ENCODE measurements around the gene ANAPC13. TPM values are rescaled to one million over a fixed set of nuclear protein-coding genes. Genes with fewer than 3 reads are reported as not detected.

The ANAPC13 gene
- total RNA-seq, 5 donors from 2014 or later (not counting 1 experiment from before 2014, with no cell fraction given) = 20.7 to 31.8 (median 22.6) TPM

GRCh38 chr3:134481166-134481565 is 4.6 kb downstream of the ANAPC13 start:
- no peaks in the 10 kb centered on the region for H3K9me3 Mint-ChIP-seq
- Histone ChIP-seq H3K36me3 (ENCODE audit: control insufficient read depth in 2 of 2, extremely low read depth in 1 of 2, insufficient read depth in 1 of 2, low read length in 1 of 2) (peaks cover 3 to 64% of the 10 kb centered on the region in 2 donors), H3K27ac (ENCODE audit: low read length) (no peak overlapping the region), H3K4me1 (ENCODE audit: control insufficient read depth in 1 of 2, extremely low read depth in 1 of 2, insufficient read depth in 2 of 2, low read length in 2 of 2) (peaks cover 9 to 21% of the 10 kb centered on the region in 2 experiments), H3K4me3 (ENCODE audit: control insufficient read depth in 1 of 2, extremely low read depth in 1 of 2, low read length in 1 of 2) (no peak overlapping the region), H3K27me3 (replicated peaks in 1 of 2; ENCODE audit: control insufficient read depth in 2 of 2, extremely low read depth in 1 of 2, insufficient read depth in 2 of 2, low read length in 1 of 2) (no peaks in the 10 kb centered on the region), H3K9me3 (no peaks in the 10 kb centered on the region)
- ChIA-PET CTCF (interaction anchor here (0.6 to 1.0 kb wide), 2 partner anchors 10 to 75 kb away, joined by 3 read pairs; no protein-coding TSS in a partner anchor), POLR2A (no interaction called here)
- no peak overlapping the region for H3K4me3 Mint-ChIP-seq
- H3K27ac Mint-ChIP-seq = no peak overlapping the region
- DNase-seq (no peak), ATAC-seq (replicated peaks in 1 of 4) (no peak)
- peaks cover 23 to 28% (median 28%) of the 10 kb centered on the region in 3 donors for H3K4me1 Mint-ChIP-seq
- peaks cover 47% of the 10 kb centered on the region for H3K36me3 Mint-ChIP-seq
- no peaks in the 10 kb centered on the region for H3K27me3 Mint-ChIP-seq
- WGBS (ENCODE audit: insufficient coverage) = no CpG with 5 or more reads among the region's 1 CpG

GRCh38 chr3:134480546-134480945 is 5.2 kb downstream of the ANAPC13 start:
- Mint-ChIP-seq H3K4me1 (peaks cover 23 to 28% (median 28%) of the 10 kb centered on the region in 3 donors), H3K27me3 (no peaks in the 10 kb centered on the region), H3K36me3 (peaks cover 47% of the 10 kb centered on the region), H3K4me3 (no peak overlapping the region), H3K9me3 (no peaks in the 10 kb centered on the region), H3K27ac (no peak overlapping the region)
- Histone ChIP-seq H3K27ac (ENCODE audit: low read length) (no peak overlapping the region), H3K4me3 (ENCODE audit: control insufficient read depth in 1 of 2, extremely low read depth in 1 of 2, low read length in 1 of 2) (no peak overlapping the region), H3K27me3 (replicated peaks in 1 of 2; ENCODE audit: control insufficient read depth in 2 of 2, extremely low read depth in 1 of 2, insufficient read depth in 2 of 2, low read length in 1 of 2) (no peaks in the 10 kb centered on the region), H3K4me1 (ENCODE audit: control insufficient read depth in 1 of 2, extremely low read depth in 1 of 2, insufficient read depth in 2 of 2, low read length in 2 of 2) (peaks cover 9 to 21% of the 10 kb centered on the region in 2 experiments), H3K9me3 (no peaks in the 10 kb centered on the region), H3K36me3 (ENCODE audit: control insufficient read depth in 2 of 2, extremely low read depth in 1 of 2, insufficient read depth in 1 of 2, low read length in 1 of 2) (peaks cover 3 to 65% of the 10 kb centered on the region in 2 donors)
- POLR2A ChIA-PET = no interaction called here
- CTCF ChIA-PET = interaction anchor here (0.6 to 1.0 kb wide), 5 partner anchors 11 to 1036 kb away, joined by 3 read pairs; no protein-coding TSS in a partner anchor
- no peak for DNase-seq
- WGBS (ENCODE audit: insufficient coverage) = 100% methylated on average over 2 of the region's 3 CpGs
- no peak for ATAC-seq (replicated peaks in 1 of 4)

- ATAC-seq (replicated peaks in 1 of 4) (no peak), DNase-seq (no peak)
- Histone ChIP-seq H3K27ac (ENCODE audit: low read length) (no peak overlapping the region), H3K9me3 (no peaks in the 10 kb centered on the region), H3K36me3 (ENCODE audit: control insufficient read depth in 2 of 2, extremely low read depth in 1 of 2, insufficient read depth in 1 of 2, low read length in 1 of 2) (peaks cover 3 to 65% of the 10 kb centered on the region in 2 donors), H3K4me1 (ENCODE audit: control insufficient read depth in 1 of 2, extremely low read depth in 1 of 2, insufficient read depth in 2 of 2, low read length in 2 of 2) (peaks cover 0 to 3% of the 10 kb centered on the region in 2 experiments), H3K27me3 (replicated peaks in 1 of 2; ENCODE audit: control insufficient read depth in 2 of 2, extremely low read depth in 1 of 2, insufficient read depth in 2 of 2, low read length in 1 of 2) (no peaks in the 10 kb centered on the region), H3K4me3 (ENCODE audit: control insufficient read depth in 1 of 2, extremely low read depth in 1 of 2, low read length in 1 of 2) (no peak overlapping the region)
- Mint-ChIP-seq H3K36me3 (peaks cover 47% of the 10 kb centered on the region), H3K27me3 (no peaks in the 10 kb centered on the region), H3K4me3 (no peak overlapping the region), H3K4me1 (peaks cover 6 to 12% (median 7%) of the 10 kb centered on the region in 3 donors), H3K9me3 (no peaks in the 10 kb centered on the region), H3K27ac (no peak overlapping the region)
- ChIA-PET CTCF (interaction anchor here (0.5 to 2.5 kb wide), 13 partner anchors 8 to 277 kb away, joined by 3 to 15 read pairs (median 4); partner anchors contain the start of genes ANAPC13 (in 1 of the 2) and CEP63 (in 1 of the 2)), POLR2A (no interaction called here)
- no CpG with 5 or more reads among the region's 2 CpGs for WGBS (ENCODE audit: insufficient coverage)
Observed at GRCh38 chr3:134477938-134478337, 7.8 kb downstream of the ANAPC13 start.

- no peak overlapping the region for H3K4me3 Mint-ChIP-seq
- H3K27ac ChIP-seq (ENCODE audit: low read length) = no peak overlapping the region
- peaks cover 39% of the 10 kb centered on the region for H3K36me3 Mint-ChIP-seq
- no peaks in the 10 kb centered on the region for H3K27me3 ChIP-seq (replicated peaks in 1 of 2; ENCODE audit: control insufficient read depth in 2 of 2, extremely low read depth in 1 of 2, insufficient read depth in 2 of 2, low read length in 1 of 2)
- peaks cover 0 to 3% of the 10 kb centered on the region in 2 experiments for H3K4me1 ChIP-seq (ENCODE audit: control insufficient read depth in 1 of 2, extremely low read depth in 1 of 2, insufficient read depth in 2 of 2, low read length in 2 of 2)
- no peaks in the 10 kb centered on the region for H3K27me3 Mint-ChIP-seq
- ChIA-PET POLR2A (no interaction called here), CTCF (interaction anchor here (0.6 to 2.5 kb wide), 15 partner anchors 9 to 276 kb away, joined by 3 to 15 read pairs (median 5); partner anchors contain the start of genes ANAPC13 (in 1 of the 2) and CEP63 (in 1 of the 2))
- no peak overlapping the region for H3K4me3 ChIP-seq (ENCODE audit: control insufficient read depth in 1 of 2, extremely low read depth in 1 of 2, low read length in 1 of 2)
- peaks cover 0 to 6% (median 3%) of the 10 kb centered on the region in 3 donors for H3K4me1 Mint-ChIP-seq
- H3K9me3 ChIP-seq = no peaks in the 10 kb centered on the region
- DNase-seq (no peak), ATAC-seq (replicated peaks in 1 of 4) (no peak)
- peaks cover 3 to 58% of the 10 kb centered on the region in 2 donors for H3K36me3 ChIP-seq (ENCODE audit: control insufficient read depth in 2 of 2, extremely low read depth in 1 of 2, insufficient read depth in 1 of 2, low read length in 1 of 2)
- WGBS (ENCODE audit: insufficient coverage) = 100% methylated on average over 2 of the region's 6 CpGs
- no peaks in the 10 kb centered on the region for H3K9me3 Mint-ChIP-seq
- H3K27ac Mint-ChIP-seq = no peak overlapping the region
Observed at GRCh38 chr3:134477002-134477401, 8.8 kb downstream of the ANAPC13 start.

- 100% methylated on average over 1 of the region's 4 CpGs for WGBS (ENCODE audit: insufficient coverage)
- POLR2A ChIA-PET = no interaction called here
- H3K36me3 ChIP-seq (ENCODE audit: control insufficient read depth in 2 of 2, extremely low read depth in 1 of 2, insufficient read depth in 1 of 2, low read length in 1 of 2) = peaks cover 3 to 52% of the 10 kb centered on the region in 2 donors
- H3K9me3 ChIP-seq = no peaks in the 10 kb centered on the region
- DNase-seq = no peak
- no peaks in the 10 kb centered on the region for H3K27me3 Mint-ChIP-seq
- H3K27me3 ChIP-seq (replicated peaks in 1 of 2; ENCODE audit: control insufficient read depth in 2 of 2, extremely low read depth in 1 of 2, insufficient read depth in 2 of 2, low read length in 1 of 2) = no peaks in the 10 kb centered on the region
- H3K4me1 ChIP-seq (ENCODE audit: control insufficient read depth in 1 of 2, extremely low read depth in 1 of 2, insufficient read depth in 2 of 2, low read length in 2 of 2) = peaks cover 0 to 3% of the 10 kb centered on the region in 2 experiments
- no peaks in the 10 kb centered on the region for H3K9me3 Mint-ChIP-seq
- H3K27ac ChIP-seq (ENCODE audit: low read length) = no peak overlapping the region
- peaks cover 0 to 6% (median 3%) of the 10 kb centered on the region in 3 donors for H3K4me1 Mint-ChIP-seq
- H3K4me3 ChIP-seq (ENCODE audit: control insufficient read depth in 1 of 2, extremely low read depth in 1 of 2, low read length in 1 of 2) = no peak overlapping the region
- no peak overlapping the region for H3K4me3 Mint-ChIP-seq
- H3K36me3 Mint-ChIP-seq = peaks cover 40% of the 10 kb centered on the region
- no peak overlapping the region for H3K27ac Mint-ChIP-seq
- no peak for ATAC-seq (replicated peaks in 1 of 4)
- CTCF ChIA-PET = interaction anchor here (0.5 to 2.5 kb wide), 11 partner anchors 9 to 264 kb away, joined by 3 to 15 read pairs (median 6); partner anchors contain the start of genes ANAPC13 (in 1 of the 2) and CEP63 (in 1 of the 2)
Observed at GRCh38 chr3:134476306-134476705, 9.5 kb downstream of the ANAPC13 start.

GRCh38 chr3:134474956-134475355 is 10.8 kb downstream of the ANAPC13 start:
- H3K27me3 Mint-ChIP-seq = no peaks in the 10 kb centered on the region
- no peak overlapping the region for H3K27ac Mint-ChIP-seq
- DNase-seq (no peak), ATAC-seq (replicated peaks in 1 of 4) (no peak)
- Histone ChIP-seq H3K27ac (ENCODE audit: low read length) (no peak overlapping the region), H3K4me3 (ENCODE audit: control insufficient read depth in 1 of 2, extremely low read depth in 1 of 2, low read length in 1 of 2) (no peak overlapping the region), H3K4me1 (ENCODE audit: control insufficient read depth in 1 of 2, extremely low read depth in 1 of 2, insufficient read depth in 2 of 2, low read length in 2 of 2) (peaks cover 0 to 3% of the 10 kb centered on the region in 2 experiments), H3K9me3 (no peaks in the 10 kb centered on the region), H3K27me3 (replicated peaks in 1 of 2; ENCODE audit: control insufficient read depth in 2 of 2, extremely low read depth in 1 of 2, insufficient read depth in 2 of 2, low read length in 1 of 2) (no peaks in the 10 kb centered on the region), H3K36me3 (ENCODE audit: control insufficient read depth in 2 of 2, extremely low read depth in 1 of 2, insufficient read depth in 1 of 2, low read length in 1 of 2) (peaks cover 3 to 39% of the 10 kb centered on the region in 2 donors)
- peaks cover 32% of the 10 kb centered on the region for H3K36me3 Mint-ChIP-seq
- WGBS (ENCODE audit: insufficient coverage) = 99% methylated on average over 5 of the region's 5 CpGs
- no peak overlapping the region for H3K4me3 Mint-ChIP-seq
- POLR2A ChIA-PET = no interaction called here
- no peaks in the 10 kb centered on the region for H3K9me3 Mint-ChIP-seq
- CTCF ChIA-PET = interaction anchor here (0.6 to 3.3 kb wide), 11 partner anchors 9 to 277 kb away, joined by 3 to 21 read pairs (median 4); partner anchors contain the start of genes ANAPC13 (in 1 of the 2) and CEP63 (in 1 of the 2)
- H3K4me1 Mint-ChIP-seq = peaks cover 0 to 5% (median 3%) of the 10 kb centered on the region in 3 donors

Measured in T-cell (primary cell).